Testis (tissue), 3 donors: ENCODE data around the gene TACC2. TPM values are rescaled to one million over a fixed set of nuclear protein-coding genes. Genes with fewer than 3 reads are reported as not detected.

Source experiments
- DNase-seq: peaks from one replicate; pipeline ENCODE4 v3.0.0-alpha.2; 2019
- H3K27ac ChIP-seq, 2 donors: fragments of 200-600 bp; sonication (generic); one replicate each; pipeline ENCODE4 v1.5.1; 2019
- H3K27me3 ChIP-seq: fragments of 200-600 bp; sonication (generic); one replicate; pipeline ENCODE4 v1.5.1; 2019
- H3K36me3 ChIP-seq: fragments of 200-600 bp; sonication (generic); one replicate; pipeline ENCODE4 v1.5.1; 2017; ENCODE audit warnings: low read depth; ENCODE audit errors: missing control alignments
- H3K4me1 ChIP-seq: fragments of 200-600 bp; sonication (generic); one replicate; pipeline ENCODE4 v1.5.1; 2019
- H3K4me3 ChIP-seq, 2 donors: fragments of 200-600 bp; sonication (generic); one replicate each; pipeline ENCODE4 v1.5.1; 2017 to 2019
- H3K9me3 ChIP-seq: fragments of 200-600 bp; sonication (generic); one replicate; pipeline ENCODE4 v1.5.1; 2017
- POLR2A ChIP-seq: fragments of 450-650 bp; IDR thresholded peaks from one replicate; pipeline ENCODE4 v1.6.1; 2017; ENCODE audit warnings: antibody characterized with exemption, mild to moderate bottlenecking, moderate library complexity
- WGBS, 2 donors: methylation state at CpG; one replicate each; pipeline ENCODE4 v1.1.5; 2018; 5-methylcytosine and 5-hydroxymethylcytosine counted together
- intact Hi-C: fragments of 100-400 bp; cut with DNase I; formaldehyde crosslinking; loops from one replicate; pipeline ENCODE4 v1.15.1; 2023; ENCODE audit warnings: low total_unique reads
- polyA plus RNA-seq: library from polyadenylated mRNA; stranded (reverse); fragments of 350-450 nt; fragmentation: Illumina TruSeq; extraction: RNeasy Lipid Tissue Mini Kit (QIAGEN cat#74804); gene quantifications from one replicate; pipeline ENCODE4 v1.2.3, GENCODE V29; 2014; ENCODE audit warnings: low read depth, low replicate concordance; ENCODE audit not compliant: insufficient read depth
- total RNA-seq, 2 donors: library from RNA; depleted of rRNA; stranded (reverse); fragments of >200 nt; gene quantifications; one replicate each; pipeline ENCODE4 v1.2.3, GENCODE V29; 2016
- TF ChIP-seq, protein P1 (sequence below), 3 experiments: fragments of 450-650 bp in 2 of 3; fragments of 200-600 bp in 1 of 3; sonication (generic) in 1 of 3; IDR thresholded peaks; one replicate each; pipeline ENCODE4 v1.5.1; 2016 to 2019; ENCODE audit warnings: antibody characterized with exemption in 3 of 3, mild to moderate bottlenecking in 2 of 3, moderate library complexity in 1 of 3

TACC2 gene
- total and polyA plus RNA-seq, 3 donors from 2014 or later, result 18.0 to 24.2 (median 21.3) TPM

DNA sequence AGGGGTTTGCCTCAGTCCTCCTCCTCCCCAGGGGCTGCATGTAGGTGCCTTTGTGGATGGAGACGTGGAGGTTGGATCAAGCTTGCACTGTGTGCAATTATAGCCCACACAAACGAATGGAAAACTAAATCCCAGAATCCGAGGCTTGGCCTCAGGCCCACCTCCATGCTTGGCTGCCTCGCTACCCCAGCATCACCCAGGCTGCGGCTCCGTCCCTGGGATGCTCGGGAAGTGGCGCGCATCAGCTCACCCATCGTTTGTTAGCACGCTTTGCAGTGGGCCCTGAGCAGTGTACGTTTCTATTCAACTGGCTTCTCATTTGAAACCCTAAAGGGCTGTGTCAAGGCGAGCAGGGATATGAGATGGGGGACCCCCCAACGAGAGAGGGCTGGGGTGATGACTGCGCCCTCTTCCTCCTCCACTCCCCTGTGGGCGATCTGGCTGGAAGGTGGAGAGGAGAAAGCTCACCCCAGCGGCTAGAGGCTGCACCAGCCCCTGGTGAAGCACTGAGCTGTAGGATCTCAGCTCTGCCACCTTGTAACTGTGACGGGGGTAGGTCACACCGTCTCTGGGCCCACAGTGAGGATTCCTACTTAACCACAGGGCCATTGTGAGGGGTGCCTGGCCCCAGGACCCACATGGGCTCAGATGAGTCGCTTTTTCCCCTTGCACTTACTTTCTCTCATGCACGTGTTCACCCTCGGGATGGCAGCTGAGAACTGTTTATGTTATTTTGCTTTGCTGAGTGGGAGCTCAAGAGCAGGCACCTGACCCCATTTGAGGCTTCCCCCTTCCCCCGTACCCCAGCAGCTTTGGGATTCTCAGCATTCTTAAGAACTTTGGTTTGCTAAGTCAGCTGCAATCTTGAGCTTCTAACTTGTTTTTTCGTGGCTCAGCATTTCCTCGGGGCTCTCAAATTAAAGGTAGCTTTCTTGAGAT, 269.4 kb downstream of the TACC2 start:
- no peaks in the 10 kb centered on the region for H3K9me3 ChIP-seq
- no peak overlapping the region for H3K27ac ChIP-seq
- TF ChIP-seq, protein P1, sequence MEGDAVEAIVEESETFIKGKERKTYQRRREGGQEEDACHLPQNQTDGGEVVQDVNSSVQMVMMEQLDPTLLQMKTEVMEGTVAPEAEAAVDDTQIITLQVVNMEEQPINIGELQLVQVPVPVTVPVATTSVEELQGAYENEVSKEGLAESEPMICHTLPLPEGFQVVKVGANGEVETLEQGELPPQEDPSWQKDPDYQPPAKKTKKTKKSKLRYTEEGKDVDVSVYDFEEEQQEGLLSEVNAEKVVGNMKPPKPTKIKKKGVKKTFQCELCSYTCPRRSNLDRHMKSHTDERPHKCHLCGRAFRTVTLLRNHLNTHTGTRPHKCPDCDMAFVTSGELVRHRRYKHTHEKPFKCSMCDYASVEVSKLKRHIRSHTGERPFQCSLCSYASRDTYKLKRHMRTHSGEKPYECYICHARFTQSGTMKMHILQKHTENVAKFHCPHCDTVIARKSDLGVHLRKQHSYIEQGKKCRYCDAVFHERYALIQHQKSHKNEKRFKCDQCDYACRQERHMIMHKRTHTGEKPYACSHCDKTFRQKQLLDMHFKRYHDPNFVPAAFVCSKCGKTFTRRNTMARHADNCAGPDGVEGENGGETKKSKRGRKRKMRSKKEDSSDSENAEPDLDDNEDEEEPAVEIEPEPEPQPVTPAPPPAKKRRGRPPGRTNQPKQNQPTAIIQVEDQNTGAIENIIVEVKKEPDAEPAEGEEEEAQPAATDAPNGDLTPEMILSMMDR (IDR thresholded peaks at IDR 0.05), result no peak
- TF ChIP-seq POLR2A, result no peak
- DNase-seq, result no peak
- no peak overlapping the region for H3K4me3 ChIP-seq
- no peaks in the 10 kb centered on the region for H3K27me3 ChIP-seq
- no peaks in the 10 kb centered on the region for H3K4me1 ChIP-seq
- H3K36me3 ChIP-seq, result no peaks in the 10 kb centered on the region
- intact Hi-C loops, result no loop called here
- 74 to 75% methylated on average over 23 to 25 of the region's 25 CpGs for WGBS, 2 donors

DNA sequence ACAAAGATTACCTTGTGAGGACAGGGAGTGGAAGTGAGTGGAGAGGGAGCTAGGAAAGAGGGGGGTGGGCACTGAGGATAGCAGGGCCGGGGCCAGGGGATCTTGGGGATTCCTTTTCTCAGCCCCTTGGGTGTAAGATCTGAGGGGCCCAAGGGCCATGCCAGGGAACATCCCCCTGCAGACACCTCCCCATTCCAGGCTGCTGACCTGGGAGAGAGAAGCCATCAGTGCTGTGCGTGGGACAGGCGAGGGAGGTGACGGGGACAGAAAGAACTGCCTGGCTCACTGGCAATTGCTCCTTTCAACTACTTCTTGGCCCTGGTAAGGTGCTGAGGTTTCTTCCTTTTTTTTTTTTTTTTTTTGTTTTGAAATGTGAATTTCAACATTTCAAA, 270.1 kb downstream of the TACC2 start:
- no peak for TF ChIP-seq POLR2A
- TF ChIP-seq, protein P1 (IDR thresholded peaks at IDR 0.05), result no peak
- Histone ChIP-seq H3K4me3 (no peak overlapping the region), H3K4me1 (no peaks in the 10 kb centered on the region), H3K36me3 (no peaks in the 10 kb centered on the region), H3K27me3 (no peaks in the 10 kb centered on the region), H3K27ac (no peak overlapping the region), H3K9me3 (no peaks in the 10 kb centered on the region)
- DNase-seq, result no peak
- intact Hi-C loops, result no loop called here
- 63 to 72% methylated on average over 4 of the region's 4 CpGs for WGBS, 2 donors

DNA sequence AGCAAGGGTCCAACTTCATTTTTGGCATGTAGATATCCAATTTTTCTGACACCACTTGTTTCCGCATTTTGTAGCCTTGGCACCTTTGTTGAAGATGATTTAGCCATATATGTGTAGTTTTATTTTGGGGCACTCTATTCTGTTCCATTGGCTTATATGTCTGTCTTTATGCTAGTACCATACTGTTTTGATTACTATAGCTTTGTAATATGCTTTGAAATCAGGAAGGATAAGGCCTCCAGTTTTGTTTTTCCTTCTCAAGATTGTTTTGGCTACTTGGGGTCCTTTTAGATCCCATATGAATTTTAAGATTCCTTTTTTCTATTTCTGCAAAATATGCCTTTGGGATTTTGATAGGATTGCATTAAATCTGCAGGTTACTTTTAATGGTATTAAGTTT, 272.6 kb downstream of the TACC2 start:
- Histone ChIP-seq H3K36me3 (no peaks in the 10 kb centered on the region), H3K4me1 (no peaks in the 10 kb centered on the region), H3K27me3 (no peaks in the 10 kb centered on the region), H3K27ac (no peak overlapping the region), H3K9me3 (no peaks in the 10 kb centered on the region), H3K4me3 (no peak overlapping the region)
- TF ChIP-seq, protein P1 (IDR thresholded peaks at IDR 0.05), result no peak
- TF ChIP-seq POLR2A, result no peak
- DNase-seq, result no peak
- intact Hi-C loops, result no loop called here
- 69 to 100% methylated on average over 1 of the region's 1 CpG for WGBS, 2 donors

DNA sequence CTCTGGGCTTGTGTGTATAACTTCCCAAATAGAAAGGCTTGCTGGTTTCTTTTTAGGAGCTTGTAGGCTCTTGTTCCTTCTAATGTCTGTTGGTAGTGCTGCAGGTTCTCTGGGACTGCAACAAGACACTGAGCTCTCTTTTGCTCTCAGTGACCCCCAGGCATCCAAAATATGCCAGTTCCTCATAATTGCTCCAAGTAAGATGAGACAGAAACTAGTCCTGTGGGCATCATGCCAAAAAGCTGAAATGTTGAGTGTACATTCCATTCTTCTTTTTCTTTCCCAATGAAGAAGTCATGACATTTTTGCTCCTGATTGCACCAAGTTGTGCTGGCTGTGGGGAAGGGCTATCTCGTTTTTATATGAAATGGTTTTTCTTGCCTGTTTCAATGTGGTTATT, 275.0 kb downstream of the TACC2 start:
- intact Hi-C loops, result no loop called here
- Histone ChIP-seq H3K9me3 (no peaks in the 10 kb centered on the region), H3K4me1 (no peaks in the 10 kb centered on the region), H3K27ac (no peak overlapping the region), H3K27me3 (no peaks in the 10 kb centered on the region), H3K4me3 (no peak overlapping the region), H3K36me3 (no peaks in the 10 kb centered on the region)
- no peak for DNase-seq
- no peak for TF ChIP-seq POLR2A
- TF ChIP-seq, protein P1 (IDR thresholded peaks at IDR 0.05), result no peak
- WGBS, 2 donors, result 46 to 52% methylated on average over 1 of the region's 1 CpG

DNA sequence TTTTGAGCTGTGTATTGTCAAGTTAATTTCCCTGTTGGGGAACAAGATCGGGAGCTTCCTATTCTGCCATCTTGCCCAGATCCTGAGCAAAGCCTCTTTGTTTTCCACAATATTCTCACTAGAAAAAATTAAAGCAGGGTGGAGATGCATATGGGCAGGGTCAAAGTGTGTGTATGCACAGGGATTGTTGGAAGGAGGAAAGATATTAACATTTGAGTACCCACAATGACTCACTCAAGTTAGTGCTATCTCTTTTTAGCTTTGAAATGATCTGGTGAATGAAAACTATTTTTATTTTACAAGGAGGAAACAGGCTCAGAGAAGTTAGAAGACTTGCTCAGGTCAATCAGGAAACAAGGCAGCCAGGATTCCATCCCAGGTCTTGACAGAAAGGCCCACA, 275.5 kb downstream of the TACC2 start:
- intact Hi-C loops, result no loop called here
- Histone ChIP-seq H3K9me3 (no peaks in the 10 kb centered on the region), H3K4me1 (no peaks in the 10 kb centered on the region), H3K27ac (no peak overlapping the region), H3K27me3 (no peaks in the 10 kb centered on the region), H3K36me3 (no peaks in the 10 kb centered on the region), H3K4me3 (no peak overlapping the region)
- no peak for TF ChIP-seq POLR2A
- TF ChIP-seq, protein P1 (IDR thresholded peaks at IDR 0.05), result no peak
- DNase-seq, result no peak
- 81 to 84% methylated on average over 1 of the region's 1 CpG for WGBS, 2 donors
